HEK293T (cell line): ENCODE data around the gene TK2.

Source experiments
- BHLHE40 ChIP-seq: fragments of 450-650 bp; IDR thresholded peaks from 2 replicates; pipeline ENCODE4 v1.6.1; 2016; ENCODE audit warnings: mild to moderate bottlenecking, moderate library complexity, borderline replicate concordance
- FOXM1 ChIP-seq: fragments of 450-650 bp; IDR thresholded peaks from 2 replicates; pipeline ENCODE4 v1.6.1; 2017; ENCODE audit warnings: mild to moderate bottlenecking, borderline replicate concordance
- LEF1 ChIP-seq: fragments of 450-650 bp; IDR thresholded peaks from 2 replicates; pipeline ENCODE4 v1.6.1; 2017; ENCODE audit warnings: mild to moderate bottlenecking, borderline replicate concordance

DNA sequence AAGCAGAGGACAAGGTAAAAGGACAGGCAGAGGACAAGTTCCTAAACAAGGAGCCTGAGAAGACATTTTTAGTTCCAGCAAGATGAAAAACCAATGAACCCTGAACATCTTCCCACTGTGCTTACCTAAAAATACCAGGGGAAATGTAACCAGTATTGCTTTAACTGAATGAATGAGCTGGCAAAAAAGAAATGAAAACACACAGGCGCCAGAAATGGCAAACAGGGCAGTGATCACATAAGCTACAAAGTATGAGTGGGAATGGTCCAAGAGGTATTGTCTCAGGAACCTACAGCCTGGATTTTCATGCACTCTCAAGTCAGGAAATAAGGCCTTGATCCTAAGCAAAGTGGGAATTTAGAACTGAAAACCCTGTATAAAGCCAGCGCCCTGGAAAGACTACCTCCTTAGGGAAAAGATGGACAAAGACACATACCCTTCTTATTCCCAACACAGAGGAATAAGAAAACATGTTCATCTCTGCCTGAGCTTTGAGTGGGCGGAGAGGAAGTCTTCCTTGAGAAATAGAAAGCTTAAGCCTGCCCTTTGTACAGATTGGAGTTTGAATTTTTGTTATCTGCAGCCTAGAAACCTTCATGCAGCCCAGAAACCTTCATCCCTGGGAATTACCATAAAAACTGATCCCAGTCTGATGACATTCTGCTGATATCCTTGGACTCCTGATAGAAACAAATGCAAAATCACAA is 31.5 kb upstream of the TK2 start:
- TF ChIP-seq BHLHE40, result no peak
- no peak for TF ChIP-seq LEF1
- TF ChIP-seq FOXM1, result no peak
